ENCODE measurements around the gene LCE1E.

LCE1E gene, protein sequence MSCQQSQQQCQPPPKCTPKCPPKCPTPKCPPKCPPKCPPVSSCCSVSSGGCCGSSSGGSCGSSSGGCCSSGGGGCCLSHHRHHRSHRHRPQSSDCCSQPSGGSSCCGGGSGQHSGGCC

DNA sequence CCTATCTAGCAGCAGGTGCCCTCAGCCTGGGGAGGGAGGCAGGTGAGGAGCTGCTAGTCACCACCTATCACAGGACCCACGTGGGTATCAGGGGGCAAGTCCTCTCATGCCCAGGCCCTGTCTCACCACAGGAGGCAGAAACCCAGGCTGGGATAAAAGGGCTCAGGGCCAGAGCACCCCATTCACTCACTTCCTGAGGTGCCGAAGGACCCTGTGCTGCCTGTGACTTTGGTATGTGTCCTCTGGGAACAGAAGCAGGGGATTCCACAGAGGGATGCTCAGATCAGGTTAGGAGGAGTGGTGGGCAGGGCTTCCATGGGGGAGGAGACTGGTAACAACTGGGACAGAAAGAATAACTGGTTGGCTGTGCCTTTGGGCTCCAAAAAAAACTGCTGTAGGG is at the start of gene LCE1E:
Gene LCE1E (plus strand): TSS at position 181 of the 400 bp plus-strand sequence. CDS start 1,043 bp downstream, outside the sequence.
- DNase-seq, result no peak

DNA sequence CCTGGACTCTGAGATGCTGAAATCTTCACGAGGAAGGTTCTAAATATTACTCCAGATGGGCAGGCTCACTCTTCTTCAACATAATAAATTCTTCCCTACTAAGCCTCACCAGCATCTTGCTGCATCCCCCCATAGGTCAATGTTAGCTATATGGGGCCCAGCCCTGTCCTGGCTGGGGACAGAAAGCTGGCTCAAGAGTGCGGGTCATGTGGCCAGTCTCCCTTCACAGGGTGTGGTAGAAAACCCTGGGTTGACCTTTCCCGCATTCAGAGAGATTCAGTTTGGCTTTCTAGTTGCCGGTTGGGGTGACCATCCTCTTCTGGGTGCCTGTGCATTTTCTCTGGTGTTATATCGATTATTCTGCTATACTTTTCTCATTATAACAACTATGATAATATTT is 48.1 kb upstream of the LCE1E start:
- no peak for DNase-seq

DNA sequence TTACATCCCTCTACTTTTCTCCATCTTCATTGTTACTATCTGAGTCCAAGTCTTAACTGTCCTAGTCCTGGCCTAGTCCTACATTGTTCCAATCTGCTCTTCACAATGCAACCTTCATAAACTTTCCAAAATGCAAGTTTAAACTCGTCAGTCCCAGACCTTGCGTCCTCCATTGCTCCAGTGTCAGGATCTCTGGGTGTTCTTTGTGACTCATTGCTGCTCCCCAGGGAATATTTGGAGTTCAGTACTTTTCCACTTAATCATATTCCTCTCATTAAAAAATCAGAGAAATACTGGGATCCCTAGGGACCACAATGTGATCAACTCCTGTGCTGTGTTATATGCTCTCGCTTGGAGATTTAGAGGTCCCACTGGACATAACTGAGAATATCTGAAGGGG is 46.2 kb upstream of the LCE1E start:
- no peak for DNase-seq

- no peak for DNase-seq
Observed at GRCh38 chr1:152741656-152742055, 44.4 kb upstream of the LCE1E start.

DNA sequence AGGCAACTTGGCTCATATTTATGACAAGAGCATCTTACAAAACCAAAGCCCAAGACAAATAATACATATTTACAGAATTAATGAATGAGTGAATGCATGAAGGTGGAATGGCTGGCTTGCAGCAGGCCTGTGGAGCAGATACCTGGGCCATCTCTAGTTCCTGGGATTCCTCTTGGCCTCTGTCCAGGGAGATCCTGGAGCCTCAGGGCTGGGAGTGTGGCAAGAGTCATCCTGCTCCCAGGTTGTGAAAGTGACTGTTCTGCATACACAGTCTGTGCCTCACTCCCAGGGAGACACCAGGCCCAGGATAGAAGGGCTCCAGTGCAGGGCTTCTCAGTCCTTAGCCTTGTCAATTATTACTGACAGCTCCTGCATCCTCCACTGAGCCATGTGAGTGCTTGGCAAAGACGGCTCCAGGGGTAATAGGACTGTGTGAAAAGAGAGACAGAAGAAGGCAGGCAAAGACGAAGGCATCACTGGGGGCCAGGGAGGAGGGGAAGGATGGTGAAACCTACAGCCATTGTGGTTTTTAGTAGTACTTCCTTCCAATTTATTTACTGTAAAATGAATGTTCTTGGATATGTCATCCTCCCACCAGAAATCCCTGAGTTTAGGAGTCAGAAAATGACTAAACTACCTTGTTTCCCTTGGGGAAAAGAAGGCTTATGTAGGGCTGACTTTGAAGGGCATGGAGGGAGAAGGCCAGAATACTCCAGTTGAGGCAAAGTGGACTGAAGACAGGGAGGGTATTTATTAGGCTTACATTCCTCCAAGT is 42.5 kb upstream of the LCE1E start:
- no peak for DNase-seq

DNA sequence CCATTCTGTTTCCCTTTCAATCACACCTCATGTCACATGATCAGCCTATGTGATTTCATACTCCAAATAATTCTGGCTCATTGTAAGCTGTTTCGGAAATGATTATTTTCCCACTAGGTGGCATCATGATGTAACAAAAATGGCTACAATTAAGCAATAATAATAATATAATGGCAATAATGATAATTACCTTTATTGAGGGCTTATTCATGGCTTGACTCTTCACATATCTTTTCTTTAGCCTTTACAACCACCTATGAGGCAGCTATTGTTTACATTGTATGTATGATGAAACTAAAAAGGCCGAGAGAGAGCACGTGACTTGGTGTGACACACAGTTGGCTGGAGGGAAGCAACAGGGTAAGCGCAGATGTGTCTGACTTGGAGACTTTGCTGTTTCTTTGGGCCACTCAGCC is 40.8 kb upstream of the LCE1E start:
- DNase-seq, result no peak

- DNase-seq, result no peak
Observed at GRCh38 chr1:152745765-152746444, 40.2 kb upstream of the LCE1E start.

GRCh38 chr1:152747831-152748230 is 38.2 kb upstream of the LCE1E start:
- DNase-seq, result no peak

DNA sequence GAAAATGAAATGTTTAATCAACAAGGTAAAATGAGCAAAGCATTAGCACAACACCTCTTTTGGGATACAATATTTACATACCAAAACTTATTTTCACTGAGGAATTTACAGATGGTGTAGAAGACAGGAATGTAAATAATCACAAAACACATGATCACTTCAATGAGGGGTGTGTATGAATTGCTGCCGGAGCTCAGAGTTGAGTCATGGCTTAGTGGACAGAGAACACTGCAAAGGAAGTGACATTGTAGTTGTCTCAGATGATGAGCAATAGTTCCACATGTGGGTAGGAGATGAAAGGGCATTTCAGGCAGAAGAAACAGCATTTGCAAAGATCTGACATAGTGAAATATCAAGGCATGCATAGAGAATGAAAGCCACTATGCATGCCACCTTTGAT is 33.8 kb upstream of the LCE1E start:
- no peak for DNase-seq

DNA sequence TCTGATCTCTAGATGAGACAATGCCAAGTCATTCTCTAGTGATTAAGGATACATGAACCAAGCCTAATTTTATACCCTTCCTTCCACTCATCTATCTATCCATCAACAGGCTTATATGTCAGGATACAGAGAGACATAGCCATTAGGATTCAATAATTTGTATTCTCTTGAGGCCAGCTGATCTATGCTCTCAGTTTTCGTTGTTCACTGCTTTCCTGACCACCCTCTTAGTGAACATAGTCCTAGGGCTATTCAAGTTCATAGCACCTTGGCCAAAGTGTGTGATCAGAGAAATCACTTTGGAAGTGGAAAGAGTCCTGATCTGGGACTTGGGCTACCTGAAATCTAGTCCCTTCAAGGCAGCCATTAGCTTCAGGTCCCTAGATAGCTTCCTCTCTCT is 32.5 kb upstream of the LCE1E start:
- no peak for DNase-seq

- no peak for DNase-seq
Observed at GRCh38 chr1:152756872-152757271, 29.2 kb upstream of the LCE1E start.

GRCh38 chr1:152757747-152758146 is 28.3 kb upstream of the LCE1E start, which contains the start of gene KPRP:
TSS of gene KPRP (plus strand) at chr1:152758025. CDS start at chr1:152759589, 1,564 bp downstream.
- no peak for DNase-seq

DNA sequence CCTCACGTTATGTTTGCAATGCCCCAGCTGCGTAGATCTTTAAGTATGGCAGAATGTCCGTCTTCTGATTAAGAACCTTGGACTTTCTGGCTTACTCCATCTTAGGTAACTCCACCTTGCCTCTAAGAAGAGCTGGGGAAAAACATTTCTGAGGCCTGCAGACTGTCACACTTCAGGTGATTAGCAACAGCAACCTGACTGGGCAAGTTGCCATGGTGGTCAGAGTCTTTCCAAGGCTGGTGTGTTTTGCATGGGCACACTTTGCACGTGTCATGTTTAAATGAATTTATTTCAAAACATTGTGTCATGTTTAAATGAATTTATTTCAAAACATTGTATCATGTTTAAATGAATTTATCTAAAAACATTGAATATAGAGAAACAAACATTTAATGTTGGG is 27.4 kb upstream of the LCE1E start:
- no peak for DNase-seq

DNA sequence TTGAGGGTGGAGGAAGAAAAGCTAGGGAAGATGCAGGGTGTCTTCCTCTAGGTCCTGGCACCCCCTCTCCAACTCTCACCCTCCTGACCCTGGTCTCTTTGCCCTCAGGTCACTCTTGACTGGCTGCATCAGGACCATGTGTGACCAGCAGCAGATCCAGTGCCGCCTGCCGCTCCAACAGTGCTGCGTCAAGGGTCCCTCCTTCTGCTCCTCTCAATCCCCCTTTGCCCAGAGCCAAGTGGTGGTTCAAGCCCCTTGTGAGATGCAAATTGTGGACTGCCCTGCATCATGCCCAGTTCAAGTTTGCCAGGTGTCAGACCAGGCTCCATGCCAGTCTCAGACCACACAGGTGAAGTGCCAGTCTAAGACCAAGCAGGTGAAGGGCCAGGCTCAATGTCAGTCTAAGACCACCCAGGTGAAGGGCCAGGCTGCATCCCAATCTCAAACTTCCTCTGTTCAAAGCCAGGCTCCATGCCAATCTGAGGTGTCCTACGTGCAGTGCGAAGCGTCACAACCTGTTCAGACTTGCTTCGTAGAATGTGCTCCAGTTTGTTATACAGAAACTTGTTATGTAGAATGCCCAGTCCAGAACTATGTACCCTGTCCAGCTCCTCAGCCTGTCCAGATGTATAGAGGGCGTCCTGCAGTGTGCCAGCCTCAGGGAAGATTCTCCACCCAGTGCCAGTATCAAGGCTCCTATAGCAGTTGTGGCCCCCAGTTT is 26.4 kb upstream of the LCE1E start:
- no peak for DNase-seq

DNA sequence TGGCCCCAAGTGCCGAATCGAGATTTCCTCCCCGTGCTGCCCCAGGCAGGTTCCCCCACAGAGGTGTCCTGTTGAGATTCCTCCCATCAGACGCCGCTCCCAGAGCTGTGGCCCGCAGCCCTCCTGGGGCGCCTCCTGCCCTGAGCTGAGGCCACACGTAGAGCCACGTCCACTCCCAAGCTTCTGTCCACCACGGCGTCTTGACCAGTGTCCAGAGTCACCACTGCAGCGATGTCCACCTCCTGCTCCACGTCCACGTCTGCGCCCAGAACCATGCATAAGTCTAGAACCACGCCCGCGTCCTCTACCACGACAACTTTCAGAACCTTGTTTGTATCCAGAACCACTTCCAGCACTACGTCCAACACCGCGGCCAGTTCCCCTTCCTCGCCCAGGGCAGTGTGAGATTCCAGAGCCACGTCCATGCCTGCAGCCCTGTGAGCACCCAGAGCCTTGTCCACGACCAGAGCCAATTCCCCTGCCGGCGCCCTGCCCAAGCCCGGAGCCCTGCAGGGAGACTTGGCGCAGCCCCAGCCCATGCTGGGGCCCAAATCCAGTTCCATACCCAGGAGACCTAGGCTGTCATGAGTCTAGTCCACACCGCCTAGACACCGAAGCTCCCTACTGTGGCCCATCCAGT is 25.4 kb upstream of the LCE1E start:
- no peak for DNase-seq

DNA sequence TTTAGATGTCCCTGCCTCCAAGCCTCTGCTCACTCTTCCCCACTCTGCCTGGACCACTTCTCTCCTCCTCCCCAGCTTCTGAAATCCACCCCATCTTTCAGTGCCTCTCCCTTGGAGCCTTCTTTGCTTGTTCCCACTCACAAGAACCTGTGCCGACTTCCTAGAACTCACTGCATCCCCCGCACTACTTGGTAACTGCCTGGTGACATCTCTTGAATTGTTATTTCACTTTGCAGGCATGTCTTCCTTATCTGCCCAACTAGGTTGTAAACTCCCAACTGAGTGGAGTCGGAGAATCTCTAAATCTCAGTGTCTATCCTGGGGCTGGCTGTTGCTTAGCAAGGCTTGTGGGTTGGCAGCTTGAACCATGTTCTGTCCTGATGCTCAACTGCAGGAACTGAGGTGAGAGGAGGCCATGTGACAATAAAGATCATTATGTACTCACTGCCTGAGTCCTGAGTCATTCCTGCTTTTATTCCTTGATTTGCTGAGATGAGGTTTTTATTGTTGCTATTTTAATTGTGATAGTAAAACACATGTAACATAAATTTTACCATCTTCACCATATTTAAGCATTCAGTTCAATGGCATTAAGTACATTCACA is 24.3 kb upstream of the LCE1E start:
- DNase-seq, result no peak

GRCh38 chr1:152768847-152769533 is 17.1 kb upstream of the LCE1E start:
- no peak for DNase-seq

DNA sequence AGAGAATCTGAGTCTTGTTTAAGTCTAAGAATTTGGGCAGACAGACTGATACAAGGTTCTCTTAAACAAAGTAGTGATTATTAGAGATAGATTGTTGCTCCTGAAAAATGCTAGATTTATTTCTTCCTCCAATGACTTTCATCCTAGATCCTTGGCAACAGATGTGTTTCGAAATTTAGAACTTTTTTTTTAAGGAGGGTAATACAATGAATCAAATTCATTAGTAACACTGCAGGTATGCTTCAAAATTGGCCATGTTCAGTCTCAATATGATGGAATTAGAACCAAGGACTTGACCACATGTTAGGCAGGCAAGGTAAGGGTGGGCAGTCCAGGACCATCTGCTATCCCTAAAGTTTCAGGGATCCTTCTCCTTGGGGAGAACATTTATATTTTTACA is 15.6 kb upstream of the LCE1E start:
- no peak for DNase-seq

GRCh38 chr1:152774875-152775274 is 11.2 kb upstream of the LCE1E start, which contains the start of gene LCE1F:
TSS of gene LCE1F (plus strand) at chr1:152775140. CDS start at chr1:152776372, 1,232 bp downstream.
- DNase-seq, result no peak

DNA sequence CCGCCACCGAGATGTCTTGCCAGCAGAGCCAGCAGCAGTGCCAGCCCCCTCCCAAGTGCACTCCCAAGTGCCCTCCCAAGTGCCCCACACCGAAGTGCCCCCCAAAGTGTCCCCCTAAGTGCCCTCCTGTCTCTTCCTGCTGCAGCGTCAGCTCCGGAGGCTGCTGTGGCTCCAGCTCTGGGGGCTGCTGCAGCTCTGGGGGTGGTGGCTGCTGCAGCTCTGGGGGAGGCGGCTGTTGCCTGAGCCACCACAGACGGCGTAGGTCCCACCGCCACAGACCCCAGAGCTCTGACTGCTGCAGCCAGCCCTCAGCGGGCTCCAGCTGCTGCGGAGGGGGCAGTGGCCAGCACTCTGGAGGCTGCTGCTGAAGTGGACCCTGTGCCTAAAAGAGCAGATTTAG is 9.7 kb upstream of the LCE1E start:
- DNase-seq, result no peak

- DNase-seq, result no peak
Observed at GRCh38 chr1:152777510-152778137, 8.4 kb upstream of the LCE1E start.
